K562 treated with DMSO at 1 percent for 4 hours (cell line): ENCODE data around the gene USP17L11. TPM values are rescaled to one million over a fixed set of nuclear protein-coding genes. Genes with fewer than 3 reads are reported as not detected.

Source experiments
- total RNA-seq: library from RNA; unstranded; fragments of 300-600 nt; gene quantifications from 2 replicates; pipeline ENCODE4 v1.2.3, GENCODE V29; 2022; ENCODE audit not compliant: insufficient read depth

The USP17L11 gene
- not detected in 2 replicates for total RNA-seq

GRCh38 chr4:9215105-9215504 is at the start of gene USP17L11:
USP17L11 (plus strand) TSS chr4:9215405; CDS start chr4:9215405, 0 bp downstream.

DNA sequence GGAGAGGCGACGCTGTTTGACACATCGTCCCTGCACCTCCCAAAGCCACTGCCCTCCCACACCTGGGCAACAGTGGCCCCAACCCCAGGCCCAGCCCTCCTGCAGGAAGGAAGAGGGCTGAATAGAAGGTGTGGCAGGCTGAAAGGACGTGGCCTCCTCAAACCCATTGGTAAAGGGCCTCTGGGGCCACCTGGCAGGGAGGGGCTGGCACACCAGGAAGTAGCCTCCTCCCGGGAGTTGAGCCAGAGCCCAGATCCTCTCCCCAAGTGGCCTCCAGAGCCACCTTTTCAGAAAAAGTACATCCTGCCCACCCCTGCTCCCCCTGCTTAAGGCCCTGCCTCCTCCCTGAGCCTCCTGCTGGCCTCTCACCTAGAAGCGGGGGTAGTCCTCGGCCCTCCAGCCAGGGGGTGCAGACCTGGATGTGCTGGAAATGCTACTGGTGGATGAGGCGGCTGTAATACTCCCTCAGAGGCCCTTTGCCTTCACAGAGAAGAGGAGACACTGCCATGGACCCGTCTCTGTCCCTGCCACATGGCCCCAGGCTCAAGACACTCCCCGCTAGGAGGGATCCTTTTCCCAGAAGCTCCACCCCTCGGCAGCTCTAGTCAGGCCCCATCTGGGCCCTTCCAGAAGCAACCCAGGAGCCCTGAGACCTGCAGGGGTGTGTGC is 45.3 kb upstream of the USP17L11 start, which contains the start of gene FAM90A26:
FAM90A26 (plus strand) TSS at position 619 of the 669 bp plus-strand sequence. CDS start 2,764 bp downstream, outside the sequence.

DNA sequence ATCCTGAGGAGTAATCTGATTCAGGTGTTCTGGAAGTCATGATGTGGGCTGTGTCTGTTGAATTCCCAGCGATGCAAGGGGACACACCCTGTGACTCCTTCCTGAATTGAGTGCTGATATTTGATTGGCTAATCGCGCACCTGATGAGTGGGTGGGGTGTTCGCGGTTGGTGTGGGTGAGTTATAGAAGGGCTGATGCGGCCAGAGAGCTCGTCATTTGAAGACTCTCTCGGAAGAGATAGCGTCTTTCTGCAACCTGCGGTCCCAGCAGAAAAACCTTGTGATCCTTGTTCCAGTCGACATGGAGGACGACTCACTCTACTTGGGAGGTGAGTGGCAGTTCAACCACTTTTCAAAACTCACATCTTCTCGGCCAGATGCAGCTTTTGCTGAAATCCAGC is 4.8 kb upstream of the USP17L11 start, which contains the start of gene USP17L10:
USP17L10 (plus strand) TSS at position 301 of the 400 bp plus-strand sequence; CDS start at position 301, 0 bp downstream.

GRCh38 chr4:9219852-9220251 is 4.6 kb downstream of the USP17L11 start, which contains the start of gene USP17L12:
USP17L12 (plus strand) TSS chr4:9220152; CDS start chr4:9220152, 0 bp downstream.

DNA sequence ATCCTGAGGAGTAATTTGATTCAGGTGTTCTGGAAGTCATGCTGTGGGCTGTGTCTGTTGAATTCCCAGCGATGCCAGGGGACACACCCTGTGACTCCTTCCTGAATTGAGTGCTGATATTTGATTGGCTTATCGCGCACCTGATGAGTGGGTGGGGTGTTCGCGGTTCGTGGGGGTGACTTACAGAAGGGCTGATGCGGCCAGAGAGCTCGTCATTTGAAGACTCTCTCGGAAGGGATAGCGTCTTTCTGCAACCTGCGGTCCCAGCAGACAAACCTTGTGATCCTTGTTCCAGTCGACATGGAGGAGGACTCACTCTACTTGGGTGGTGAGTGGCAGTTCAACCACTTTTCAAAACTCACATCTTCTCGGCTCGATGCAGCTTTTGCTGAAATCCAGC is 9.4 kb downstream of the USP17L11 start, which contains the start of gene USP17L13:
USP17L13 (plus strand) TSS at position 301 of the 400 bp plus-strand sequence; CDS start at position 301, 0 bp downstream.

DNA sequence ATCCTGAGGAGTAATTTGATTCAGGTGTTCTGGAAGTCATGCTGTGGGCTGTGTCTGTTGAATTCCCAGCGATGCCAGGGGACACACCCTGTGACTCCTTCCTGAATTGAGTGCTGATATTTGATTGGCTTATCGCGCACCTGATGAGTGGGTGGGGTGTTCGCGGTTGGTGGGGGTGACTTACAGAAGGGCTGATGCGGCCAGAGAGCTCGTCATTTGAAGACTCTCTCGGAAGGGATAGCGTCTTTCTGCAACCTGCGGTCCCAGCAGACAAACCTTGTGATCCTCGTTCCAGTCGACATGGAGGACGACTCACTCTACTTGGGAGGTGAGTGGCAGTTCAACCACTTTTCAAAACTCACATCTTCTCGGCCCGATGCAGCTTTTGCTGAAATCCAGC is 18.9 kb downstream of the USP17L11 start, which contains the start of gene USP17L15:
USP17L15 (plus strand) TSS at position 301 of the 400 bp plus-strand sequence; CDS start at position 301, 0 bp downstream.

GRCh38 chr4:9243579-9243978 is 28.4 kb downstream of the USP17L11 start, which contains the start of gene USP17L17:
USP17L17 (plus strand) TSS chr4:9243879; CDS start chr4:9243879, 0 bp downstream.

GRCh38 chr4:9247953-9248680 is 32.9 kb downstream of the USP17L11 start, which contains the start of gene USP17L18:
USP17L18 (plus strand) TSS chr4:9248630; CDS start chr4:9248630, 0 bp downstream.

DNA sequence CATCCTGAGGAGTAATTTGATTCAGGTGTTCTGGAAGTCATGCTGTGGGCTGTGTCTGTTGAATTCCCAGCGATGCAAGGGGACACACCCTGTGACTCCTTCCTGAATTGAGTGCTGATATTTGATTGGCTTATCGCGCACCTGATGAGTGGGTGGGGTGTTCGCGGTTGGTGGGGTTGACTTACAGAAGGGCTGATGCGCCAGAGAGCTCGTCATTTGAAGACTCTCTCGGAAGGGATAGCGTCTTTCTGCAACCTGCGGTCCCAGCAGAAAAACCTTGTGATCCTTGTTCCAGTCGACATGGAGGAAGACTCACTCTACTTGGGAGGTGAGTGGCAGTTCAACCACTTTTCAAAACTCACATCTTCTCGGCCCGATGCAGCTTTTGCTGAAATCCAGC is 37.9 kb downstream of the USP17L11 start, which contains the start of gene USP17L19:
USP17L19 (plus strand) TSS at position 301 of the 400 bp plus-strand sequence; CDS start at position 301, 0 bp downstream.

DNA sequence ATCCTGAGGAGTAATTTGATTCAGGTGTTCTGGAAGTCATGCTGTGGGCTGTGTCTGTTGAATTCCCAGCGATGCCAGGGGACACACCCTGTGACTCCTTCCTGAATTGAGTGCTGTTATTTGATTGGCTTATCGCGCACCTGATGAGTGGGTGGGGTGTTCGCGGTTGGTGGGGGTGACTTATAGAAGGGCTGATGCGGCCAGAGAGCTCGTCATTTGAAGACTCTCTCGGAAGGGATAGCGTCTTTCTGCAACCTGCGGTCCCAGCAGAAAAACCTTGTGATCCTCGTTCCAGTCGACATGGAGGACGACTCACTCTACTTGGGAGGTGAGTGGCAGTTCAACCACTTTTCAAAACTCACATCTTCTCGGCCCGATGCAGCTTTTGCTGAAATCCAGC is 42.6 kb downstream of the USP17L11 start, which contains the start of gene USP17L20:
USP17L20 (plus strand) TSS at position 301 of the 400 bp plus-strand sequence; CDS start at position 301, 0 bp downstream.

DNA sequence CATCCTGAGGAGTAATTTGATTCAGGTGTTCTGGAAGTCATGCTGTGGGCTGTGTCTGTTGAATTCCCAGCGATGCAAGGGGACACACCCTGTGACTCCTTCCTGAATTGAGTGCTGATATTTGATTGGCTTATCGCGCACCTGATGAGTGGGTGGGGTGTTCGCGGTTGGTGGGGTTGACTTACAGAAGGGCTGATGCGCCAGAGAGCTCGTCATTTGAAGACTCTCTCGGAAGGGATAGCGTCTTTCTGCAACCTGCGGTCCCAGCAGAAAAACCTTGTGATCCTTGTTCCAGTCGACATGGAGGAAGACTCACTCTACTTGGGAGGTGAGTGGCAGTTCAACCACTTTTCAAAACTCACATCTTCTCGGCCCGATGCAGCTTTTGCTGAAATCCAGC is 47.4 kb downstream of the USP17L11 start, which contains the start of gene USP17L21:
USP17L21 (plus strand) TSS at position 301 of the 400 bp plus-strand sequence; CDS start at position 301, 0 bp downstream.

Other genes starting within 250 kb of the USP17L11 start
- not detected in 2 replicates for gene FAM90A26, start 45.0 kb upstream of the USP17L11 start, total RNA-seq
- not detected in 2 replicates for gene USP17L10, start 4.7 kb upstream of the USP17L11 start, total RNA-seq
- not detected in 2 replicates for gene USP17L12, start 4.7 kb downstream of the USP17L11 start, total RNA-seq
- not detected in 2 replicates for gene USP17L13, start 9.5 kb downstream of the USP17L11 start, total RNA-seq
- gene USP17L15, start 19.0 kb downstream of the USP17L11 start, total RNA-seq = not detected in 2 replicates
- gene USP17L17, start 28.5 kb downstream of the USP17L11 start, total RNA-seq = not detected in 2 replicates
- not detected in 2 replicates for gene USP17L18, start 33.2 kb downstream of the USP17L11 start, total RNA-seq
- not detected in 2 replicates for gene USP17L19, start 38.0 kb downstream of the USP17L11 start, total RNA-seq
- gene USP17L20, start 42.7 kb downstream of the USP17L11 start, total RNA-seq = not detected in 2 replicates
- gene USP17L21, start 47.5 kb downstream of the USP17L11 start, total RNA-seq = not detected in 2 replicates
- not detected in 2 replicates for gene USP17L22, start 52.2 kb downstream of the USP17L11 start, total RNA-seq
- not detected in 2 replicates for gene USP17L24, start 109.8 kb downstream of the USP17L11 start, total RNA-seq
- gene USP17L25, start 114.5 kb downstream of the USP17L11 start, total RNA-seq = not detected in 2 replicates
- not detected in 2 replicates for gene USP17L26, start 119.3 kb downstream of the USP17L11 start, total RNA-seq
- gene USP17L5, start 124.0 kb downstream of the USP17L11 start, total RNA-seq = not detected in 2 replicates
- gene USP17L27, start 128.7 kb downstream of the USP17L11 start, total RNA-seq = not detected in 2 replicates
- gene USP17L28, start 133.5 kb downstream of the USP17L11 start, total RNA-seq = not detected in 2 replicates
- gene USP17L29, start 138.2 kb downstream of the USP17L11 start, total RNA-seq = not detected in 2 replicates
- gene USP17L30, start 147.7 kb downstream of the USP17L11 start, total RNA-seq = not detected in 2 replicates
- gene DEFB131A, start 229.0 kb downstream of the USP17L11 start, total RNA-seq = not detected in 2 replicates